GM10266 (cell line): ENCODE results near the gene GPR156.

ENCODE experiments used
- DNase-seq: peaks from one replicate; pipeline ENCODE4 v3.0.0; 2012; ENCODE audit errors: extremely low spot score
- TF ChIP-seq, protein P1 (sequence below): IDR thresholded peaks from 2 replicates; pipeline ENCODE4 v1.5.1; 2012; ENCODE audit warnings: mild to moderate bottlenecking, low read depth; ENCODE audit not compliant: control insufficient read depth, insufficient read depth; ENCODE audit errors: missing control alignments

GPR156 gene

GRCh38 chr3:120171134-120171873, 113.7 kb downstream of the GPR156 start:
- no peak for DNase-seq
- TF ChIP-seq, protein P1, sequence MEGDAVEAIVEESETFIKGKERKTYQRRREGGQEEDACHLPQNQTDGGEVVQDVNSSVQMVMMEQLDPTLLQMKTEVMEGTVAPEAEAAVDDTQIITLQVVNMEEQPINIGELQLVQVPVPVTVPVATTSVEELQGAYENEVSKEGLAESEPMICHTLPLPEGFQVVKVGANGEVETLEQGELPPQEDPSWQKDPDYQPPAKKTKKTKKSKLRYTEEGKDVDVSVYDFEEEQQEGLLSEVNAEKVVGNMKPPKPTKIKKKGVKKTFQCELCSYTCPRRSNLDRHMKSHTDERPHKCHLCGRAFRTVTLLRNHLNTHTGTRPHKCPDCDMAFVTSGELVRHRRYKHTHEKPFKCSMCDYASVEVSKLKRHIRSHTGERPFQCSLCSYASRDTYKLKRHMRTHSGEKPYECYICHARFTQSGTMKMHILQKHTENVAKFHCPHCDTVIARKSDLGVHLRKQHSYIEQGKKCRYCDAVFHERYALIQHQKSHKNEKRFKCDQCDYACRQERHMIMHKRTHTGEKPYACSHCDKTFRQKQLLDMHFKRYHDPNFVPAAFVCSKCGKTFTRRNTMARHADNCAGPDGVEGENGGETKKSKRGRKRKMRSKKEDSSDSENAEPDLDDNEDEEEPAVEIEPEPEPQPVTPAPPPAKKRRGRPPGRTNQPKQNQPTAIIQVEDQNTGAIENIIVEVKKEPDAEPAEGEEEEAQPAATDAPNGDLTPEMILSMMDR, result no peak

DNA sequence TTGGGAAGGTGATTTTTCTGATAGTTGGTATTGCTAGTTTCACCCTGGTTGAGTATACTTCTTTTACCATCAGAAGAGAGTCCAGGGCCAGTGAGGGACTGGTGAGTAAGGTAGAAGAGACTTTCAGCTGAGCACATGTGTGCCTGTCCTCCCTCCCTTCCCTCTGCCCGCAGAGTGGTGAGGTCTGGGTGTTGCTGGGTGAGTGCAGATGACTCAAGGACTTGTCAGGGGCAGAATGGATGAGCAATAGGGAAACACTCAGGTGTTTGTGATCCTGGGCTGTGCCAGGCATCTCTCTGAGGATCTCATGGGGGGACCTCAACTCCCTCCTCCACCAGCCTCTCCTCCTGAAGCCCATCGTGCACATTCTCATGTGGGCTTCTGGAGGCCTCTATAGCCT, 114.8 kb downstream of the GPR156 start:
- TF ChIP-seq, protein P1, result no peak
- DNase-seq, result no peak

DNA sequence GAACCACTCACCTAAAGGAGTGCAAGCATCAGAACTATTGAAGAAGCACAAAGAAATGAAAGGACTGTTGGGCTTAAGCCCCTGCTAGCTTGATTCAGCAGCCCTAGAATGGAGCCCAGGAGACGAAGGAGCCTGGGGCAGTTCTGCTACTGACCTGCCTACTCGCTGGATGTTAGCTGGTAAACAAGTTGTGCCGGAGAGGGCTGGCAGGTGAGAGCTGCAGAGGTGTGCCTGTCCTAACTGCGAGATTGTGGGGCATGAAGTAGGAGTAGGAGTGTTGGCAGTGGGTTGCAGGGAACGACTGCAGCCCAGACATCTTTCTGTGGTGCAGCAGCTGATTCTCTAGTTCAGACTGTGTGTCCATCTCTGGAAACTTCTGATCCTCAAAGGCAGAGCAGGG, 115.6 kb downstream of the GPR156 start:
- TF ChIP-seq, protein P1, result no peak
- DNase-seq, result no peak

GRCh38 chr3:120168611-120169010, 116.4 kb downstream of the GPR156 start:
- DNase-seq, result no peak
- TF ChIP-seq, protein P1, result no peak

GRCh38 chr3:120168038-120168437, 117.0 kb downstream of the GPR156 start:
- no peak for DNase-seq
- TF ChIP-seq, protein P1, result no peak

- TF ChIP-seq, protein P1, result no peak
- DNase-seq, result no peak
Measured at GRCh38 chr3:120167488-120167887, 117.5 kb downstream of the GPR156 start.

DNA sequence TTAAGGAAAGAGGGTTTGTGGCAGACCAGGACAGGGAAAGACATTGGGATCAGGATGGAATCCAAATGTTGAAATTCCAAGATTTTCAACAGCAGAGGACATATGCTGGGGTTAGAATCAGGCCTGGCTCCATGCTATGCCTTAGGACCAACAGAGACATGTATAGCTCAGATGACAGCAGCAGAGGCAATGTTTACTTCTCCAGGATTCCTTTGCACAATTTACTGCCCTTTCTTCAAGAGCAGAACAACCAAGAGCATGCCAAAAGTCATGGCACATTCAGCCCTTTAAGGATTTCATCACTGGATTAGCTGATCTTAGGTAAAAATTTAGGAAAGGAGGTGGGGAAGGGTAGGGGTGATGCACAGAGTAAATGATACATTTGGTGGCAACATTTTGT, 121.2 kb downstream of the GPR156 start:
- TF ChIP-seq, protein P1, result no peak
- no peak for DNase-seq
